ENCODE measurements around the gene RRN3.
"Not testable (repeated sequence)": the region's sequence is repeated elsewhere in the genome, so short reads cannot be mapped to it uniquely, and the experiment has no call there.

DNA sequence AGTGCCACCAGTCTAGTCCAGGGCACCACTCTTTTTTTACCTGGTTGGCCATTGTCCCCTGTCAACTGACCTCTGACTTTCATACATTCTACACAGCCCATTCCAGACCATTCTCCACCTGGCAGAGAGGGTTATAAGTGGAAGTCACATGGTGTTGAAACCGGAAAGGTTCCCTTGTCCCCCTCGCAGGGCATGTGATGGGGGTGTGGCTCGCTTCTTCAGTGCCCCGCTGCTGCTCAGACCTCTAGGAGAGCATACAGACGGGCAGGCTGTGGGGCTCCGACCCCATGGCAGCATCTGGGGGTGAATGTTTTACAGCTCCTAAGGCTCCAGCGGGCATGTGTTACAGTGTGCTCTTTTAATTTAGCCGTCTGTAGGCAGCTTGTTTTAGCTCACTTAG lies 67.0 kb downstream of the RRN3 start:
- not testable (repeated sequence) for TF ChIP-seq CTCF (conservative IDR thresholded peaks at IDR 0.05; ENCODE audit: low read depth, low read length); EZH2 (IDR thresholded peaks at IDR 0.05; ENCODE audit: borderline replicate concordance, low read depth, low read length, poor library complexity, severe bottlenecking)

Data from A673 (cell line).